A549 (cell line): ENCODE data around the gene INVS. TPM values are rescaled to one million over a fixed set of nuclear protein-coding genes. Genes with fewer than 3 reads are reported as not detected.
A peak's percentile ranks its signal among the peaks of the same experiment; 100 is the strongest.

Experiments used
- ATAC-seq, 2 experiments: fragments of 200-7000 bp in 1 of 2; fragments of >200 bp in 1 of 2; cut with Nextera tagmentation in 1 of 2; cut with Tn5 transposase in 1 of 2; 3 replicates each; pipeline versions ENCODE4 v1.8.0 to v1.9.1; 2018 to 2020; ENCODE audit warnings: mild to moderate bottlenecking in 1 of 2, moderate library complexity in 1 of 2
- CTCF ChIA-PET: fragments of 300-600 bp; sonication (Branson Sonifier 250); formaldehyde crosslinking; extraction: SDS; loops from one replicate; lab custom pipeline; 2021; ENCODE audit warnings: antibody characterized with exemption, inconsistent platforms; lab: Yijun Ruan, JAX
- POLR2A ChIA-PET: fragments of 350-600 bp; formaldehyde crosslinking; extraction: SDS; loops from one replicate; lab custom pipeline; 2021; ENCODE audit warnings: antibody characterized with exemption, inconsistent platforms; lab: Yijun Ruan, JAX
- DNase-seq, 2 experiments: peaks; one replicate each; pipeline versions ENCODE4 v3.0.0 to v3.0.0-alpha.2; 2011 to 2016; ENCODE audit warnings: low read depth in 1 of 2, low spot score in 1 of 2
- FAIRE-seq: peaks from 2 replicates; lab custom pipeline; 2011; peaks lifted over from hg19 to GRCh38; lab: Jason Lieb, UNC
- H3K27ac ChIP-seq, 2 experiments: fragments of >200 bp; sonication (Bioruptor Twin); formaldehyde crosslinking; 3 replicates each; pipeline ENCODE4 v1.5.1; 2016 to 2017
- H3K4me1 ChIP-seq: fragments of >200 bp; sonication (Bioruptor Twin); formaldehyde crosslinking; 3 replicates; pipeline ENCODE4 v1.6.1; 2016
- H3K4me2 ChIP-seq: fragments of >200 bp; sonication (Bioruptor Twin); formaldehyde crosslinking; 3 replicates; pipeline ENCODE4 v1.6.1; 2016
- H3K4me3 ChIP-seq: fragments of >200 bp; sonication (Bioruptor Twin); formaldehyde crosslinking; 3 replicates; pipeline ENCODE4 v1.5.1; 2016
- H3K9me3 ChIP-seq: fragments of >200 bp; sonication (Bioruptor Twin); formaldehyde crosslinking; 3 replicates; pipeline ENCODE4 v1.6.1; 2016
- EHF ChIP-seq: fragments of 250-450 bp; sonication (Bioruptor Pico); IDR thresholded peaks from 2 replicates; pipeline ENCODE4 v1.5.0; 2020; ENCODE audit warnings: mild to moderate bottlenecking
- EHMT2 ChIP-seq: fragments of 200-600 bp; sonication (generic); IDR thresholded peaks from 2 replicates; pipeline ENCODE4 v1.6.1; 2016; ENCODE audit warnings: antibody characterized with exemption, low read depth, mild to moderate bottlenecking, moderate library complexity
- EP300 ChIP-seq, 2 experiments: fragments of >200 bp; sonication (Bioruptor Twin); formaldehyde crosslinking; IDR thresholded peaks; 2 replicates in 1 of 2; 3 replicates in 1 of 2; pipeline ENCODE4 v1.6.1; 2016 to 2017
- ESRRA ChIP-seq: fragments of 150-350 bp; IDR thresholded peaks from 2 replicates; pipeline ENCODE4 v1.6.1; 2014; ENCODE audit warnings: mild to moderate bottlenecking, low read length, borderline replicate concordance
- FOXS1 ChIP-seq: fragments of 250-450 bp; sonication (Bioruptor Pico); IDR thresholded peaks from 2 replicates; pipeline ENCODE4 v1.5.0; 2020; ENCODE audit warnings: mild to moderate bottlenecking, moderate library complexity
- HEYL ChIP-seq: fragments of 250-450 bp; sonication (Bioruptor Pico); IDR thresholded peaks from 2 replicates; pipeline ENCODE4 v1.8.0; 2021; ENCODE audit warnings: mild to moderate bottlenecking, moderate library complexity
- HOXA7 ChIP-seq: fragments of 250-450 bp; sonication (Bioruptor Pico); IDR thresholded peaks from 2 replicates; pipeline ENCODE4 v1.5.0; 2020; ENCODE audit warnings: mild to moderate bottlenecking, moderate library complexity
- JUNB ChIP-seq: fragments of >200 bp; sonication (Bioruptor Twin); formaldehyde crosslinking; IDR thresholded peaks from 2 replicates; pipeline ENCODE4 v1.6.1; 2016
- KDM1A ChIP-seq: fragments of 200-600 bp; sonication (generic); IDR thresholded peaks from 2 replicates; pipeline ENCODE4 v1.6.1; 2016; ENCODE audit warnings: low read depth, mild to moderate bottlenecking
- MAFK ChIP-seq: fragments of 450-650 bp; IDR thresholded peaks from 2 replicates; pipeline ENCODE4 v1.6.1; 2014; ENCODE audit not compliant: partially characterized antibody
- MYC ChIP-seq: IDR thresholded peaks from 2 replicates; pipeline ENCODE4 v1.6.1; 2012; ENCODE audit warnings: mild to moderate bottlenecking, inconsistent platforms, low read length, improper control_type of control experiment, borderline replicate concordance
- NPAS2 ChIP-seq: fragments of 250-450 bp; sonication (Bioruptor Pico); IDR thresholded peaks from 2 replicates; pipeline ENCODE4 v1.8.0; 2022; ENCODE audit warnings: mild to moderate bottlenecking, moderate library complexity, borderline replicate concordance
- NR3C1 ChIP-seq: fragments of >200 bp; sonication (Bioruptor Twin); formaldehyde crosslinking; IDR thresholded peaks from 3 replicates; pipeline ENCODE4 v1.6.1; 2017
- PHF8 ChIP-seq: fragments of 200-600 bp; sonication (generic); IDR thresholded peaks from 2 replicates; pipeline ENCODE4 v1.6.1; 2016; ENCODE audit warnings: low read depth, mild to moderate bottlenecking, antibody characterized with exemption, moderate library complexity, borderline replicate concordance
- POLR2A ChIP-seq: IDR thresholded peaks from 2 replicates; pipeline ENCODE4 v1.6.1; 2012; ENCODE audit warnings: mild to moderate bottlenecking, low read length
- POLR2AphosphoS2 ChIP-seq: conservative IDR thresholded peaks from 2 replicates; pipeline ENCODE4 v1.6.1; 2012; ENCODE audit warnings: low read length, improper control_type of control experiment, inconsistent platforms
- RAD21 ChIP-seq, 2 experiments: fragments of >200 bp in 1 of 2; sonication (Bioruptor Twin) in 1 of 2; formaldehyde crosslinking in 1 of 2; IDR thresholded peaks in 1 of 2; conservative IDR thresholded peaks in 1 of 2; 2 replicates in 1 of 2; 3 replicates in 1 of 2; pipeline ENCODE4 v1.6.1; 2012 to 2018; ENCODE audit warnings: inconsistent platforms in 1 of 2
- SMC3 ChIP-seq: fragments of >200 bp; sonication (Bioruptor Twin); formaldehyde crosslinking; IDR thresholded peaks from 3 replicates; pipeline ENCODE4 v1.6.1; 2018; ENCODE audit warnings: inconsistent platforms
- TP53 ChIP-seq: fragments of 250-450 bp; sonication (Bioruptor Pico); IDR thresholded peaks from 2 replicates; pipeline ENCODE4 v1.5.0; 2021; ENCODE audit warnings: mild to moderate bottlenecking, moderate library complexity
- ZC3H11A ChIP-seq: fragments of 450-650 bp; IDR thresholded peaks from 2 replicates; pipeline ENCODE4 v1.6.1; 2014; ENCODE audit warnings: antibody characterized with exemption, mild to moderate bottlenecking
- ZNF302 ChIP-seq: fragments of 250-450 bp; sonication (Bioruptor Pico); IDR thresholded peaks from 2 replicates; pipeline ENCODE4 v1.9.0; 2021; ENCODE audit warnings: inconsistent platforms, mild to moderate bottlenecking, moderate library complexity
- WGBS: methylation state at CpG from one replicate; pipeline ENCODE4 v1.1.6; 2017; ENCODE audit errors: missing lambda C conversion rate; 5-methylcytosine and 5-hydroxymethylcytosine counted together
- polyA plus RNA-seq, 4 experiments: library from polyadenylated mRNA; depleted of rRNA in 3 of 4; stranded (reverse); fragments of >200 nt; fragmentation: RNase III in 1 of 4; extraction: RNeasy Plus Mini Kit Qiagen cat#74134 plus additional on column Dnase treatment in 1 of 4; gene quantifications; 2 replicates in 3 of 4; 3 replicates in 1 of 4; pipeline ENCODE4 v1.2.3, GENCODE V29; 2011 to 2017
- TF ChIP-seq, protein P1 (sequence below): IDR thresholded peaks from 2 replicates; pipeline ENCODE4 v1.6.1; 2012
- TF ChIP-seq, protein P2 (sequence below): fragments of >200 bp; sonication (Bioruptor Twin); formaldehyde crosslinking; IDR thresholded peaks from 3 replicates; pipeline ENCODE4 v1.6.1; 2016
- TF ChIP-seq, protein P3 (sequence below): fragments of >200 bp; sonication (Bioruptor Twin); formaldehyde crosslinking; IDR thresholded peaks from 2 replicates; pipeline ENCODE4 v1.6.1; 2016
- TF ChIP-seq, protein P4 (sequence below): fragments of >200 bp; sonication (Bioruptor Twin); formaldehyde crosslinking; IDR thresholded peaks from 3 replicates; pipeline ENCODE4 v1.5.1; 2016
- TF ChIP-seq, protein P5 (sequence below): fragments of 250-450 bp; sonication (Bioruptor Pico); IDR thresholded peaks from 2 replicates; pipeline ENCODE4 v1.5.0; 2021; ENCODE audit warnings: mild to moderate bottlenecking, moderate library complexity, borderline replicate concordance
- TF ChIP-seq, protein P6 (sequence below): fragments of 450-650 bp; IDR thresholded peaks from 2 replicates; pipeline ENCODE4 v1.6.1; 2014; ENCODE audit warnings: antibody characterized with exemption

The INVS gene
- polyA plus RNA-seq, 2 of the 4 experiments (the other 2 are of a cell fraction): 11.9 to 30.6 TPM

DNA sequence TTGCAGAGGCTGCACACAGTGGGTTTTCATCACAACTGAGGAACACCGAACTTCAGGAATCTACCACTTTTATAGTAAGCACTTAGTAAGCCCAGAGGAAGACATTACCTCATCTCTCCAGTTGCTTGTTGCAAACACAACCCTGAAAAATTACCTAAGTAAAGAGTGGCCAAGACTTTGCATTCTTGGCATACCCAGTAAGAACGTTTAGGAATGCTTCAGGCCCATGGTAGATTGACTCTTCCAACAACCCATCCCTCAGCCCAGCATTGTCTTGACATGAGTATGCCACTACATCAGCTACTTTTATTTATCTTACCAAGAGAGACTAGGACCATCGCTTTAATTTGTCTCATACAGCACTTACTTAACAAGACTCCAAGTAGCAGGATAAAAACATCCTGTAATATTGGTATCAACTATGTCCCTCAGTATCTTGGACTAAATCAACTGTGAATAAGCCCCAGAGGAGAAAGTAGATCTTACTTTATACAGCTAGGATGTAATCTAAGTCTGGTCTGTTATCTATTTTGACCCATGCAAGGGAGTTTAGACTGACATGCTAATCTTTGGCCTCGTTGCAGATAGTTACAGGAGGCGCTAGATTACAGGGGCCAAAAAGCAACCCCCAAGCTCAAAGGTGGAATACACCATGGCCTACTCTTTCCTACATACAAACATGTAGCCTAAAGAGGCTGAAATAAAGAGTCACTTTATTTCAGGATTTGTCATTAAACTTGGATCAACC, 114.9 kb downstream of the INVS start:
- DNase-seq: peak in 1 of 2 experiments; percentile 44
- 63% methylated on average over 5 of the region's 5 CpGs for WGBS
- TF ChIP-seq ZC3H11A: no peak
- no peak for TF ChIP-seq POLR2A
- no peak for TF ChIP-seq ESRRA
- TF ChIP-seq TP53 (CRISPR knock-in tag): no peak
- TF ChIP-seq, protein P1, sequence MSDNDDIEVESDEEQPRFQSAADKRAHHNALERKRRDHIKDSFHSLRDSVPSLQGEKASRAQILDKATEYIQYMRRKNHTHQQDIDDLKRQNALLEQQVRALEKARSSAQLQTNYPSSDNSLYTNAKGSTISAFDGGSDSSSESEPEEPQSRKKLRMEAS: no peak
- no peak for TF ChIP-seq HEYL (CRISPR knock-in tag)
- no peak for TF ChIP-seq KDM1A
- TF ChIP-seq RAD21 (conservative IDR thresholded peaks at IDR 0.05 in 1 of 2, IDR thresholded peaks at IDR 0.05 in 1 of 2): no peak
- TF ChIP-seq, protein P2, sequence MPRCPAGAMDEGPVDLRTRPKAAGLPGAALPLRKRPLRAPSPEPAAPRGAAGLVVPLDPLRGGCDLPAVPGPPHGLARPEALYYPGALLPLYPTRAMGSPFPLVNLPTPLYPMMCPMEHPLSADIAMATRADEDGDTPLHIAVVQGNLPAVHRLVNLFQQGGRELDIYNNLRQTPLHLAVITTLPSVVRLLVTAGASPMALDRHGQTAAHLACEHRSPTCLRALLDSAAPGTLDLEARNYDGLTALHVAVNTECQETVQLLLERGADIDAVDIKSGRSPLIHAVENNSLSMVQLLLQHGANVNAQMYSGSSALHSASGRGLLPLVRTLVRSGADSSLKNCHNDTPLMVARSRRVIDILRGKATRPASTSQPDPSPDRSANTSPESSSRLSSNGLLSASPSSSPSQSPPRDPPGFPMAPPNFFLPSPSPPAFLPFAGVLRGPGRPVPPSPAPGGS: no peak
- no peak for TF ChIP-seq FOXS1 (CRISPR knock-in tag)
- TF ChIP-seq, protein P3, sequence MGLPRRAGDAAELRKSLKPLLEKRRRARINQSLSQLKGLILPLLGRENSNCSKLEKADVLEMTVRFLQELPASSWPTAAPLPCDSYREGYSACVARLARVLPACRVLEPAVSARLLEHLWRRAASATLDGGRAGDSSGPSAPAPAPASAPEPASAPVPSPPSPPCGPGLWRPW: no peak
- no peak for TF ChIP-seq NR3C1
- TF ChIP-seq MAFK: no peak
- TF ChIP-seq EP300 (IDR thresholded peaks at IDR 0.05): no peak
- TF ChIP-seq, protein P4, sequence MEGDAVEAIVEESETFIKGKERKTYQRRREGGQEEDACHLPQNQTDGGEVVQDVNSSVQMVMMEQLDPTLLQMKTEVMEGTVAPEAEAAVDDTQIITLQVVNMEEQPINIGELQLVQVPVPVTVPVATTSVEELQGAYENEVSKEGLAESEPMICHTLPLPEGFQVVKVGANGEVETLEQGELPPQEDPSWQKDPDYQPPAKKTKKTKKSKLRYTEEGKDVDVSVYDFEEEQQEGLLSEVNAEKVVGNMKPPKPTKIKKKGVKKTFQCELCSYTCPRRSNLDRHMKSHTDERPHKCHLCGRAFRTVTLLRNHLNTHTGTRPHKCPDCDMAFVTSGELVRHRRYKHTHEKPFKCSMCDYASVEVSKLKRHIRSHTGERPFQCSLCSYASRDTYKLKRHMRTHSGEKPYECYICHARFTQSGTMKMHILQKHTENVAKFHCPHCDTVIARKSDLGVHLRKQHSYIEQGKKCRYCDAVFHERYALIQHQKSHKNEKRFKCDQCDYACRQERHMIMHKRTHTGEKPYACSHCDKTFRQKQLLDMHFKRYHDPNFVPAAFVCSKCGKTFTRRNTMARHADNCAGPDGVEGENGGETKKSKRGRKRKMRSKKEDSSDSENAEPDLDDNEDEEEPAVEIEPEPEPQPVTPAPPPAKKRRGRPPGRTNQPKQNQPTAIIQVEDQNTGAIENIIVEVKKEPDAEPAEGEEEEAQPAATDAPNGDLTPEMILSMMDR: no peak
- TF ChIP-seq, protein P5, sequence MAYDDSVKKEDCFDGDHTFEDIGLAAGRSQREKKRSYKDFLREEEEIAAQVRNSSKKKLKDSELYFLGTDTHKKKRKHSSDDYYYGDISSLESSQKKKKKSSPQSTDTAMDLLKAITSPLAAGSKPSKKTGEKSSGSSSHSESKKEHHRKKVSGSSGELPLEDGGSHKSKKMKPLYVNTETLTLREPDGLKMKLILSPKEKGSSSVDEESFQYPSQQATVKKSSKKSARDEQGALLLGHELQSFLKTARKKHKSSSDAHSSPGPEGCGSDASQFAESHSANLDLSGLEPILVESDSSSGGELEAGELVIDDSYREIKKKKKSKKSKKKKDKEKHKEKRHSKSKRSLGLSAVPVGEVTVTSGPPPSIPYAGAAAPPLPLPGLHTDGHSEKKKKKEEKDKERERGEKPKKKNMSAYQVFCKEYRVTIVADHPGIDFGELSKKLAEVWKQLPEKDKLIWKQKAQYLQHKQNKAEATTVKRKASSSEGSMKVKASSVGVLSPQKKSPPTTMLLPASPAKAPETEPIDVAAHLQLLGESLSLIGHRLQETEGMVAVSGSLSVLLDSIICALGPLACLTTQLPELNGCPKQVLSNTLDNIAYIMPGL: no peak
- no peak for TF ChIP-seq MYC
- peak; percentile 62 to 85; a peak in 4 of 6 replicates for ATAC-seq
- Histone ChIP-seq H3K4me2 (no peak overlapping the region), H3K4me1 (0 out of 3 replicates have a peak, but pooled peaks cover 3% of the 10 kb centered on the region), H3K4me3 (no peak overlapping the region), H3K9me3 (no peaks in the 10 kb centered on the region), H3K27ac (no peak overlapping the region)
- FAIRE-seq: no peak
- ChIA-PET CTCF (interaction anchor here (1.2 to 1.4 kb wide), 2 partner anchors 8 to 186 kb away, joined by 3 to 4 read pairs; no protein-coding TSS in a partner anchor), POLR2A (no interaction called here)

DNA sequence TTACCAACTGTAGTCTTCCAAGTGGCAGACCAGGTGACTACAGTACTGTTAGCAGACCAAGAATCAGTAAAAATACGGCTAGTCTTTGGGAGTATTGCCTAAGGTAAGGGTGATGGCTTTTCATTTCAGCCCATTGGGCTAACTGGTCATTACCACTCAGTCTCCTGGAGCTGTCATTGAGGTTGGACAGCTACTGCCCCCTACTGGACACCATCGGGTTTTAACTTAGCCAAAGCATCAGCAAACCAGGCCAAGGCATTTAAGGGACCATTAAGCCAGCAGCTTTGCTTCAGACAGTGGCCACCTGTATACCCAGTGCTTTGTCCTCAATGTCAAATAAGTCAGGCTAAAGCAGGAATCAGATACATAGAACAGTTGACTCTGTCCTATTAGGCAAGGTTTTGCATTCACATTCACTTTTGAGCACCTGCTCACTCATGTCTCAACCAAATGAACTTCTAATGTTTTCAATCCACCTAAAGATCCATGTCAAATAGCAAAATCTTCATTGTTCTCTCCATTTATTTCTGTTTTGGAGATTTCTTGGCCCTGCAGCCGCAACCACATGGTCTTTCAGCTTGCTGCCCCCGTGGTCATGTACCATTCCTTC, 117.2 kb downstream of the INVS start:
- FAIRE-seq (no peak), DNase-seq (peak; percentile 9 to 64), ATAC-seq (peak; percentile 66 to 88; a peak in 5 of 6 replicates)
- H3K4me2 ChIP-seq: no peak overlapping the region
- no peak overlapping the region for H3K4me3 ChIP-seq
- 68% methylated on average over 4 of the region's 4 CpGs for WGBS
- POLR2A ChIA-PET: no interaction called here
- no peak overlapping the region for H3K27ac ChIP-seq
- H3K4me1 ChIP-seq: 0 out of 3 replicates have a peak, but pooled peaks cover 3% of the 10 kb centered on the region
- H3K9me3 ChIP-seq: no peaks in the 10 kb centered on the region
- CTCF ChIA-PET: interaction anchor here (0.9 to 1.7 kb wide), 3 partner anchors 9 to 189 kb away, joined by 3 to 4 read pairs (median 3); no protein-coding TSS in a partner anchor
- TF ChIP-seq SMC3: peak; percentile 27; the same call in 2 of the 3 replicates
- no peak for TF ChIP-seq HOXA7 (CRISPR knock-in tag)
- TF ChIP-seq, protein P4: peak; percentile 53
- TF ChIP-seq PHF8: no peak
- TF ChIP-seq NPAS2 (CRISPR knock-in tag): no peak
- TF ChIP-seq EHF: no peak
- no peak for TF ChIP-seq KDM1A
- no peak for TF ChIP-seq EHMT2
- TF ChIP-seq MYC: no peak
- TF ChIP-seq RAD21 (conservative IDR thresholded peaks at IDR 0.05 in 1 of 2, IDR thresholded peaks at IDR 0.05 in 1 of 2): peak; percentile 40 to 57; a peak in 3 of 5 replicates
- TF ChIP-seq, protein P6, sequence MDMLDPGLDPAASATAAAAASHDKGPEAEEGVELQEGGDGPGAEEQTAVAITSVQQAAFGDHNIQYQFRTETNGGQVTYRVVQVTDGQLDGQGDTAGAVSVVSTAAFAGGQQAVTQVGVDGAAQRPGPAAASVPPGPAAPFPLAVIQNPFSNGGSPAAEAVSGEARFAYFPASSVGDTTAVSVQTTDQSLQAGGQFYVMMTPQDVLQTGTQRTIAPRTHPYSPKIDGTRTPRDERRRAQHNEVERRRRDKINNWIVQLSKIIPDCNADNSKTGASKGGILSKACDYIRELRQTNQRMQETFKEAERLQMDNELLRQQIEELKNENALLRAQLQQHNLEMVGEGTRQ: no peak
- no peak for TF ChIP-seq POLR2AphosphoS2
- no peak for TF ChIP-seq ZNF302 (CRISPR knock-in tag)
- no peak for TF ChIP-seq JUNB
